SK-N-DZ (cell line): ENCODE data around the gene PRDM2. TPM values are rescaled to one million over a fixed set of nuclear protein-coding genes. Genes with fewer than 3 reads are reported as not detected.
"Not testable (repeated sequence)": the region's sequence is repeated elsewhere in the genome, so short reads cannot be mapped to it uniquely, and the experiment has no call there.

Experiments used
- DNase-seq: peaks from one replicate; pipeline ENCODE4 v3.0.0-alpha.2; 2015; ENCODE audit warnings: low spot score
- polyA plus RNA-seq, 2 experiments: library from polyadenylated mRNA; depleted of rRNA; stranded (reverse); fragments of >200 nt; gene quantifications; 2 replicates each; pipeline ENCODE4 v1.2.3, GENCODE V29; 2014

The PRDM2 gene, protein sequence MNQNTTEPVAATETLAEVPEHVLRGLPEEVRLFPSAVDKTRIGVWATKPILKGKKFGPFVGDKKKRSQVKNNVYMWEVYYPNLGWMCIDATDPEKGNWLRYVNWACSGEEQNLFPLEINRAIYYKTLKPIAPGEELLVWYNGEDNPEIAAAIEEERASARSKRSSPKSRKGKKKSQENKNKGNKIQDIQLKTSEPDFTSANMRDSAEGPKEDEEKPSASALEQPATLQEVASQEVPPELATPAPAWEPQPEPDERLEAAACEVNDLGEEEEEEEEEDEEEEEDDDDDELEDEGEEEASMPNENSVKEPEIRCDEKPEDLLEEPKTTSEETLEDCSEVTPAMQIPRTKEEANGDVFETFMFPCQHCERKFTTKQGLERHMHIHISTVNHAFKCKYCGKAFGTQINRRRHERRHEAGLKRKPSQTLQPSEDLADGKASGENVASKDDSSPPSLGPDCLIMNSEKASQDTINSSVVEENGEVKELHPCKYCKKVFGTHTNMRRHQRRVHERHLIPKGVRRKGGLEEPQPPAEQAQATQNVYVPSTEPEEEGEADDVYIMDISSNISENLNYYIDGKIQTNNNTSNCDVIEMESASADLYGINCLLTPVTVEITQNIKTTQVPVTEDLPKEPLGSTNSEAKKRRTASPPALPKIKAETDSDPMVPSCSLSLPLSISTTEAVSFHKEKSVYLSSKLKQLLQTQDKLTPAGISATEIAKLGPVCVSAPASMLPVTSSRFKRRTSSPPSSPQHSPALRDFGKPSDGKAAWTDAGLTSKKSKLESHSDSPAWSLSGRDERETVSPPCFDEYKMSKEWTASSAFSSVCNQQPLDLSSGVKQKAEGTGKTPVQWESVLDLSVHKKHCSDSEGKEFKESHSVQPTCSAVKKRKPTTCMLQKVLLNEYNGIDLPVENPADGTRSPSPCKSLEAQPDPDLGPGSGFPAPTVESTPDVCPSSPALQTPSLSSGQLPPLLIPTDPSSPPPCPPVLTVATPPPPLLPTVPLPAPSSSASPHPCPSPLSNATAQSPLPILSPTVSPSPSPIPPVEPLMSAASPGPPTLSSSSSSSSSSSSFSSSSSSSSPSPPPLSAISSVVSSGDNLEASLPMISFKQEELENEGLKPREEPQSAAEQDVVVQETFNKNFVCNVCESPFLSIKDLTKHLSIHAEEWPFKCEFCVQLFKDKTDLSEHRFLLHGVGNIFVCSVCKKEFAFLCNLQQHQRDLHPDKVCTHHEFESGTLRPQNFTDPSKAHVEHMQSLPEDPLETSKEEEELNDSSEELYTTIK (N-terminal part only)
- polyA plus RNA-seq (2014; cell fraction: cytosol; rRNA removed): 4.3 and 7.3 TPM in 2 replicates
- polyA plus RNA-seq (2014; cell fraction: nucleus; rRNA removed): 4.6 and 10.9 TPM in 2 replicates

DNA sequence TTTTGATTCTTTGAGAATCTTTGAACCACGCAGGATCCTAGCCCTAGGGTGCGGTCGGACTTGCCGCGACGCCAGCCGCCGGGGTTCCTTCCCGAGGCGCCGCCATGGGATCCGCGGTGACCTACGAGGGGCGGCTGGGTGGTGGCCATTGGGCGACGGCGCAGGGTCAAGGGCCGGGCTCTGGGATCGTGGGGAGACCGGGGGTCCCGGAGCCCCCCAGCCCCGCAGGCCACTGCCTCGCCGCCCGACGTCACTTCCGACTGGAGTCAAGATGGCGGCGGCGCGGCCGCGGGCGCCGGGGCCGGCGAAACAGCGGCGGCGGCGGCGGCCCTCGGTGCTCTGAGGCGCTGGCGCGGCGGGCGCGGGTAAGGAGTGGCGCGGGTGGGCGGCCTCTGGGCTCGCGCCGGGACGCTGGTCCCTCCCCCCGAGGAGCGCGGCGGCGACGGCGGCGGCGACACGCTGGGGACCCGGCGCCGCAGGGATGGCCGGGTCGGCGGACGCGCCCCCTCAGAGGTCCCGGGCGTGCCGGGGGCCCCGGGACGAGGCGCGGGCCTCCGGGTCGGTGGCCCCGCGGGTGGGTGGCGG, at the start of gene PRDM2:
PRDM2 (plus strand) TSS at position 253 of the 585 bp plus-strand sequence. CDS start 15,418 bp downstream, outside the sequence.
- DNase-seq: no peak

DNA sequence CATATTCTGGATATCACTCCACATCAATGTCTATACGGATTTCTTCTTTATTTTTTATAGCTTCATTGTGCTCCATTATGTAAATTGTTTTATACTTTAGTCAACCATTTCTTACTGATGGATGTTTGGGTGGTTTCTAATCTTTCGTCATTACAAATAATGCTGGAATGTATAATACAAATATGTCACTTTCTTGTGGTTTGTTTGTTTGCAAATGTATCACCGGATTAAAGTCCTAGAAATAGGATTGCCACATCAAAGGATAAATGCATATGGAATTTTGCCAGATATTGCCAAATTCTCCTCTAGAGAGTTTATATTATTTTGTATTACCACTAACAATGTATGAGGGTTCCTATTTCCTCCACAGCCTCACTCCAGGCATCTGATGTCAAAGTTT, 48.7 kb upstream of the PRDM2 start:
- DNase-seq: no peak

DNA sequence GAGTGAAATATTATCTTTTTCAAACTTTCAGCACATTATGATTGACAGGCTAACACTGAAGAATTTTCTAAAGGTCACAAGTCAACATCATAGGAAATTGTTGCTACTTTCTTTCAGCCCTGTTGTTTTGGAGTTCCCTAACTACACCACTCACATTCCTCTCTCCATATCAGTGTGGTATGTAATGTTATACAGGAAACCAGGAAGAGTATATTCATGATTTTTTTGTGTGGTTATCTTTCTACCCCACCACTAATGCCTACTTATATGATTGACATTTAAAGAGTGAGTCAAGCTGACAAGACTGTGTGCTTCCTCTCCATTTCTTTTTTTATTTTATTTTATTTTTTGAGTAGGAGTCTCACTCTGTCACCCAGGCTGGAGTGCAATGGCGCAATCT, 47.8 kb upstream of the PRDM2 start:
- no peak for DNase-seq

DNA sequence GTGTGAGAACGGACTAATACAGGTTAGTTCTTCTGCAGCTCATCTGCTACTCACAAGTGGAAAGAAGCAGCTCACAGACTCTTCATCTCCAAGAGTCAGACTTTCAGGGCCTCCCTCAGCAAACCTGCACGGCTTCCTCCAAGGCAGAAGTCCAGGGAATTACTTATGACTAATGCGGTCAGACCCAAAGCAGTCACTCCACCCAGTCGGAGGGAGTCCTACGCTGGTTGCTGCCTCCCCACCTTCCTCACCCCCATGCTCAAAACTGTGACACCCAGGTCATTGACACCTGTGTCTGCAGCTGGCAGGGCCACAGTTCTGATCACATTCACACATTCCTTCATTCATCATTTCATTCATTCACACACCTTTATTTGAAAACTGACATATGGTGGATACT, 38.4 kb upstream of the PRDM2 start:
- DNase-seq: no peak

DNA sequence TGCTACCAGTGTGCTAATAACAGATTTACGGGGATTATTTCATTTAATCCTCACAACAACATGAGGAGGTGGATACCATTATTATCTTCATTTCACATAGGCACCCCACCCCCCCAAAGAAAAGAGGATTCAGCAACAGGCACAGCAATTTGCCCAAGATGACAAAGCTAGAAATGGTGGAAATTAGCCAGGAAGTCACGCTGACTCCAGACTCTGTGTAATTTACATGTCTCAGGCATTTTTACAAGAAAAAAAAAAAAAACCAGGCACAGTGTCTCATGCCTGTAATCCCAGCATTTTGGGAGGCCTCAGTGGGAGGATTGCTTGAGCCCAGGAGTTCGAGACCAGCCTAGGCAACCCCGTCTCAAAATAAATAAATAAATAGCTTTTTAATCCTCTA, 37.5 kb upstream of the PRDM2 start:
- no peak for DNase-seq

DNA sequence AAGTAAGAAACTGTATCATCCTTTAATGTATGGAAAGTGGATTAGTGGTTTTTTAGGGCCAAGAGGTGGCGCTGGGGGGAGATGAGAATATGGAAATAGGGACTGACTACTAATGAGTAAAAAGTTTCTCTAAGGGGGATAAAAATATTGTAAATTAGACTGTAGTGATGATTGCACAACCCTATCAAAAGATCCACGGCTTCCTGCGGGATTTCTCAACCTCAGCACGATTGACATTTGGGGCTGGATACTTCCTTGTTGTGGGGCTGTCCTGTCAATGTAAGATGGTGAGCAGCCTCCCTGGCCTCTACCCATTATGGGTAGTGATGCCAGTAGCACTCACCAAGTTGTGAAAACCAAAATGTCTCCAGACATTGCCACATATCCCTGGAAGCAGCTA, 36.0 kb upstream of the PRDM2 start:
- no peak for DNase-seq

DNA sequence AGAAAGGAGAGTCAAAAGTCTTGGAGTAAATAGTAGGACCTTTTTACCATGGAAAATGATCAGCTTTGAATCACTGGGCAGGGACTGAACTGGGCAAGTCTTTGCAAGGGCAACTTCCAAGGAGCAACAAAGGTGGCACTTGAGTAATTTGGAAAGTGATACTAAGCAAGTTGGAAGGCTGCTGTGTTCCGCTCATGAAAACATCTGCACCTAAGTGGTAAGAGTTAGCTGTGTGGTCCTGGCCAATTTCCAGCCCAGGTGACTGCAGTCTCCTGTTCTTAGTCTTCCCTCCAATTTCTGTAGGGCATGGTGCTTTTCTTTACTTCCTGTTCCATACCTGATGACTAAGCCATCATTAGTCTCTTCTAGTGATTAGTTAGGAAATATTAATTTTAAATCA, 35.5 kb upstream of the PRDM2 start:
- no peak for DNase-seq

DNA sequence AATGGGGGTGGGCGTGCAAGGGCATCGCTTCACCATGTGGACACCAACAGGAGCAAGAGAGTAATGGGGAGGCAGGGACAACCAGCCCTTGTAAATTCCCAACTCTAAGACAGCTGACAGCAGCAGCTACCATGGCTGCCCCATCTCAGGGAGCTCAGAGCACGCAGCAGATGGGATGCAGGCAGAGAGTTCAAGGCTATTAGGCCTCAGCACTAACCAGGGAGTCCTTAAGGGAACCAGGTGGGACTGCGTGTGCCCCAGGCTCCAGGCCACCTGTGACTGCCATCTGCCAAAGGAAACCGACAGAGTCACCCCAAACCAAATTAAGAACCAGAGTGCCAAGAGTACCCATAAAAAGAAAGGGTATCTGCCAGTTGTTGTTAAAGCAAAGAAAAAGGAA, 33.7 kb upstream of the PRDM2 start:
- DNase-seq: no peak

DNA sequence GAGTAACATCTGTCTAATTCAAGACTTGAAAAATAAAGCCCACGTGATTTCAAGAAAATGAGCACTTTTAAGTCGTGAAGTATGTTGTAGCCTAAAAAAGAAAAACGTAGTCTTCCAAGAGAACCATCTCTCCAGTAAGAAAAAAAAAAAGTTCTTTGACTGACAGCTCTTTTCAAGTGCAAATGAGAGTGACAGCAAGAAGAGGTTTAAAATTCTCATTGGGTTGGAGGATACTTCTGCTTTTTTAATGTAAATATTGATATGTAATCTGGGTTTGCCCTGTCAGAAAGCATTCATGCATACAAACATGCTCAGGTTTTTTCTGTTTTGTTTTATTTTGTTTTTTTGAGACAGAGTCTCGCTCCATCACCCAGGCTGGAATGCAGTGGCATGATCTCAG, 32.3 kb upstream of the PRDM2 start:
- no peak for DNase-seq

DNA sequence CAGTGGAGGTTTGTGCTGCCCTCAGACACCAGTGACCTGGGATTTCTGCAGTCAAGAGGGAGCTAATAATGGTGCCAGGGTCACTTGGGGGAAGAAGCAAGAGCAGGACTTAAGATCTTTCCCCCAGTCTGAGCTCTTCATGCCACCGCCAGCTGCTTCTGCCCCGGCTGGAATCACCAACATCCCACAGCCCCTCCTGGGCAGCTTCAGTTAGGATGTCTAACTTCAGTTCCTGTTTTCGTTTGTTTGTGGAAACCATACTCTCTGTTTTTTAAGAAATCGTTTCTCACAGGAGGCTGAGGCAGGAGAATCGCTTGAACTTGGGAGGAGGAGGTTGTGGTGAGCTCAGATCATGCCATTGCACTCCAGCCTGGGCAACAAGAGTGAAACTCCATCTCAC, 25.6 kb upstream of the PRDM2 start:
- no peak for DNase-seq

DNA sequence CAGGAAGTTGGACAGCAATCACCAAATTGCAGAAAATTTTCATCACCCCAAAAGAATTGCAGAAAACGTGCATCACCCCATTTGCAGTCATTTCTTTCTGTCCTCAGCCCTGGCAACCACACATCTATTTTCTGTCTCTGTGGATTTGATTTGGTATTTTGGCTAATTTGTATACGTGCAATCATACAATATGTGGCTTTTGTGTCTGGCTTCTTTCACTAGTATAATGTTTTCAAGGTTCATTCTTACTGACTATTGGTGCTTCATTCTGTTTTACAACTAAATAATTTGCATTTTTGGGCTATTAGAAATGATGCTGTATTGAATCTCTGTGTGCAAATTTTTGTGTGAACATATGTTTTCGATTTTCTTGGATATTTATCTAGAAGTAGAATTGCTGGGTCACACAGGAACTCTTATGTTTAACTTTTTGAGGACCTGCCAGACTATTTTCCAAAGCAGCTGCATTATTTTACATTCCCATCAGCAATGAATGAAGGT, 24.8 kb upstream of the PRDM2 start:
- DNase-seq: no peak

DNA sequence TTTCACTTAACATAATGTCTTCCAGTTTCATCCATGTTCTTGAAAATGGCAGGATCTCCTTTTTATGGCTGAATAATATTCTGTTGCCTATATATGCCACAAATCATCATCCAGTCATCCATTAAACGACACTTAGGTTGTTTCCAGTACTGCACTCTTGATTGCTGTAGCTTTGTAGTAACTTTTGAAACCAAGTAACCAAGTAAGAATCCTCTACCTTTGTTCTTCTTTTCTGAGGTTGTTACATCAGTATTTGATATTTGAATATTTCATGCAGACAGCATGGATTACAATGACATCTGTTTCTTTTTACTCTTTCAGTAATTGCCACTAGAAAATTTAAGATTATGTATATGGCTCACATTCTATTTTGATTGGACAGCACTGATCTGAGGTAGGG, 22.1 kb upstream of the PRDM2 start:
- no peak for DNase-seq

DNA sequence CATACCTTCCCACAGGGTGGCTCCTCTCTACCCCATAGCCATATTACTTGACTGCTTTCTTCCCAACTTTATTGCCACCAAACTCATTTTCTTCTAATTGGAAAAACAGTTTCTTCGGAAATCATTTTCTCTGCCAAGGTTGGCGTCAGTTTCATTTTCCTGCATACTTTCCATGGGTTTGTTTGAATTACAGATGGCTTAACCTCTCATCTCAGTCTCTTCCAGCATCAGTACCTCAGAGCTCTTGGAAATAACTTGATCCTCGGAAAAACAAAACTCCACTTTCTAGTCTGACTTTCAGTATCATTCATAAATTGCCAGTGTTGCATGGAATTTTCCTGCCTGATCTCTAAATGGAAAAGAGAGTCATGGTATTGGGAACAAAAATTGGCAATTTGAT, 20.3 kb upstream of the PRDM2 start:
- DNase-seq: no peak

DNA sequence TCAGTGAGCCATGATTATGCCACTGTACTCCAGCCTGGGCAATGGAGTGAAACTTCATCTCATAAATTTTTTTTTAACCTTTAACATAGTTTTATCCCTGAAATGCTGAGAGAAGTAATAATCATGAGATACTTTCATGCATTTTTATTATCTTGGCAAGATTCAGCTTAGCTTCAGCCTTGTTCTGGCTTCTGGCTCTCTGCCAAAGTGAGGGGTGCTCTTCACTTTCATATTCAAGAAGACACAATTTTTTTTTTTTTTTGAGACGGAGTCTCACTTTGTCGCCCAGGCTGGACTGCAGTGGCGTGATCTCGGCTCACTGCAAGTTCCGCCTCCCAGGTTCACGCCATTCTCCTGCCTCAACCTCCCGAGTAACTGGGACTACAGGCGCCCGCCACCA, 19.4 kb upstream of the PRDM2 start:
- not testable (repeated sequence) for DNase-seq

DNA sequence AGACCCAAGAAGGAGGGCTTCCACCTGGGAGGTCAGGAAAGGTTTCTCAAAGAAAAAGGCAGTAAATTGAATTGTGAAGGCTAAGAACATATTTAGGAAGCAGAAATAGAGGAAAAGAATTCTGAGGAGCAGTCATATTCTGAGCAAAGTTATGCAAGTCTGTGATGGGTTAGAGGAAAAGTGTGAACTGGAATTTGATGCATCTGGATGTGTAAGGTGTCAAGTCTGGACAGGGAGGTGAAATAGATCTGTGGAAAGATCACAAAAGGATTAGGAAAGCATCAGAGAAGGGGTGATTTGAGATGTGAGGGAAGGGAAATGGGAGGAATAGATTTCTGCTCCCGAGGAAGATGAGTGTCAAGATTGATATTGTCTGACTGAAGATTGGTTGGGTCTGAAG, 18.1 kb upstream of the PRDM2 start:
- no peak for DNase-seq

DNA sequence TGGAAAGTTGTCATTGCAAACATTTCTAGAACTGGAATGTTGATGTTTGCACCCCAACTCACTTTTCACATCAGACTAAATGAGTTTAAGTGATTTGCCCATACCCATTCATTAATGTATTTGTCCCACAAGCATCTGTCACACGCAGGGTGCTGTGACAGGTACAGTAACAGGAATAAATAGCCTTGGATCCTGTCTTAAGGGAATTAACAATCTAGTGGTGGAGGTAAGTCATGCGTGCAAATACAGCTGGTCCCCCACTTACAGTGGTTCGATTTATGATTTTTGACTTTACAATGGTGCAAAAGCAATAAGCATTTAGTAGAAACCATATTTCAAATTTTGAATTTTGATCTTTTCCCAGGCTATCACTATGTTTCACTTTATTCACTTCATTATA, 17.5 kb upstream of the PRDM2 start:
- no peak for DNase-seq

DNA sequence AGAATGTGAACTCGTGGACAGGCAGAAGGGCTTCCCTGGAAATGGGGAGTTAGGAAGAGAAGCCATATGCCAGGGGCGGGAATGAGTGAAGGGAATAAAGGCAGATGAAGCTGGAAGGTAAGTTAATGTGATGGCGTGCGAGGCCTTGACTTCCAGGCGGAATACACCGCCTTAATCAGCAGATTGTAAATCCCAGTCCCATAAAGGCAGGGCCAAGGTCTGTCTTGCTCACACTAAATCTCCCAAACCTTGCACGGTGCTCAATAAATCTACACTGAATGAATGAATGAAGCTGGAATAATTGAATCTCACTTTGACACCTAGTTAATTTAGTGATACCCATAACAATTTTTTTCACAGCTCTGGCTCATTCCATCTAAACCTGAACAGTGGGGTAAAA, 16.8 kb upstream of the PRDM2 start:
- no peak for DNase-seq

DNA sequence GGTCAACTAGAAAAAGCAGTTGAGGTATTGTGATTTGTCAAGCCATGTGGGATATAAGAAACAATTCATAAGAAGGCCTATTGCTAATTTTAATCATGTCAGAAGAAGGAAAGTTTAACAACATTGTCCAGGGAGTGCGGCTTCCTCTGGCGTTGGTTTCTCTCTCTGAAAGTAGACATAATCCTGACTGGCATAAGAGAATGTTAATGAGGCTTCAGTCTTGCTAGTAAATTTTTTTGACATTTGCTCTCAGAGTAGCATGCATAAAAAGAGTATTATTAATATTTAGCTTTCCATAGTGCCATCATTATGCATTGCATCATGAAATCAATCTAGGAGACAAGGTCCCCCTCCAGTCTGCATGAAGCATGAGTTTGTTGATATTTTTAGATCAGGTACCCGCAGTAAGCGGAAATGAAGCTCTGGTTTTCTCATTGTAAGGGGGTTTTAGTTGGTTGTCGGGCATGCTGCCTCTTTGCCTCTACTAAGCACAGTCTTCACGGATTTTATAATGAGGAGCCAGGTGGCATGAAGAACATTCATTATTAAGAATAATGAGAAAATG, 12.8 kb upstream of the PRDM2 start:
- no peak for DNase-seq

DNA sequence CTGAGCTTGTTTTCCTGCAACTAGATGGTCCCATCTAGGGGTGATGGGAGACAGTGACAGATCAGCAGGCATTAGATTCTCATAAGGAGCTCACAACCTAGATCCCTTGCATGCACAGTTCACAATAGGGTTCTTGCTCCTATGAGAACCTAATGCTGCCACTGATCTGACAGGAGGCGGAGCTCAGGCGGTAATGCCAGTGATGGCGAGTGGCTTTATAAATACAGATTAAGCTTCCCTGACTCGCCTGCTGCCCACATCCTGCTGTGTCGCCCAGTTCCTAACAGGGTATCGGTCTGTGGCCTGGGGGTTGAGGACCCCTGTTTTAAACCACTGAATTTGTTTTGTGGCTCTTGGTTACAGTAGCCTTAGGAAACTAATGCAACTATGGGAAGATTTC, 6.9 kb upstream of the PRDM2 start:
- DNase-seq: not testable (repeated sequence)

DNA sequence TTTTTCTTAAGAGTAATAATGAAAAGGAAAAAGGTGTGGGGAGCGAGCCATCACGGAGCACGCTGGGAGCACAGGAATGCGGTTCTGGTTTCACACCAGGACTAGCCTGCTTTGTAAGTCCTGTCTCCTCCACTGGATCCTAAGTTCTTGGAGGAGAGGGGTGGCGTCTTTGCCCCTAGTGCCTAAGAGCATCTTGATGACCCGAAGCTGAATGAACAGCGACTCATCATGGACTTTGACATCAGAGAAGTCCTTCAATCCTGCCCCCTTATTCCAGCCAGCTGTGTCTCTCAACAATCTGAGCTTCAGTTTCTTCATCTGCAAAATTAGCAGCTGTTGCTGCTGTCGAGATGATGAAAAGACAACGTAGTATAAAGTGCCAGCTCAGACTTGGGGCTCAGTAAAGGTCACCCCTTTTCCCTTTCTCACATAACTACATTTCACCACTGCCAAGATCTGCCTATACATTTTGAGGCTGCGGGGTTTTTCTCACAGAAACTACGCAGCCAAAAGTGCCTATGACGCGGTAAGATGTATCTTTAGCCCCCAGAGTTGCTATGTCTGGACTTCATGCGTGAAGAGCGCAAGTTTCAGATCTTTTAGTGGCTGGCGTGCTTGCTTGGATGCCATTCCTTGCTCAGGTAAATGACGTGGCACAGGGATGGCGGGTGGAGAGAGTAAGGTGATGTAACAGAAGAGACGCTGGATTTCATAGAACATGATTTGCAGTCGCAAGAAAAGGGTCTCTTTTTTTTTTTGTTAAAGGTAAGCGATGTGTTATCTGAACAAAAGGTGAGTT, 4.9 kb upstream of the PRDM2 start:
- no peak for DNase-seq
